HPDE6-E6E7 (cell line): ENCODE measurements around the gene NCAM2.

Source experiments
- DNase-seq: peaks from one replicate; pipeline ENCODE4 v3.0.0; 2011; ENCODE audit warnings: missing footprints; ENCODE audit errors: extremely low spot score

Gene NCAM2

DNA sequence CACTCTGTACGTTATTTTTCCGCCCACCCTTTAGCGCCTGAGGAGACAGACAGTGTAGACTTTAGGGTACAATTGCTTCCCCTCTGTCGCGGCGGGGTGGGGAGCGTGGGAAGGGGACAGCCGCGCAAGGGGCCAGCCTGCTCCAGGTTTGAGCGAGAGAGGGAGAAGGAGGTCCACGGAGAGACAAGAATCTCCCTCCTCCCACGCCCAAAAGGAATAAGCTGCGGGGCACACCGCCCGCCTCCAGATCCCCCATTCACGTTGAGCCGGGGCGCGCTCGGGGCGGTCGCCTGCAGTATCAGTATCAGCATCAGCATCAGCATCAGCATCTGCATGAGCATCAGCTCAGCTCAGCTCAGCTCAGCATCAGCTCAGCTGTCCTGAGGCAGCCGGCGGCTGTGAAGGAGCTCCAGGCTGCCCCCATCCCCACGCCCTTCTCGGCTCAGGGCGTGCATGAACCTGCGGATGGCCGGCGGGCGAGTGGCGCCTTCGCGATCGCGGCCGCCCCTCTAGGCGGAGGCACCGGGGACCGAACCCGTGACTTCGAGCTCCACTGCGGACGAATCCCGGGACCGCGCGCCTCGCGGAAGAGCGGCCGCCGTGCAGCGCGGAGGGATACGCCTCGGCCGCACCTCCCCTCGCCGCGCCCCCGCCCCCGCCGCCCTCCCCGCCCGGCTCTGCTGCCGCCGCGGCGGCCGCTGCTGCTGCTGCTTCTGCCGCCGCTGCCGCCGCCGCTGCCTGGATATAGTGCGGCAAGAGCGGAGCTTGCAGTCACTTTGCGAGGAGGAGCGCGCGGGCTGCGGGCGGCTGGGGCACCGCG, at the start of gene NCAM2:
Gene NCAM2, plus strand, starts transcription at position 774 of the 820 bp plus-strand sequence.
- no peak for DNase-seq

GRCh38 chr21:20949884-20950283, 48.3 kb upstream of the NCAM2 start:
- no peak for DNase-seq

GRCh38 chr21:20965816-20966215, 32.4 kb upstream of the NCAM2 start:
- DNase-seq, result no peak

DNA sequence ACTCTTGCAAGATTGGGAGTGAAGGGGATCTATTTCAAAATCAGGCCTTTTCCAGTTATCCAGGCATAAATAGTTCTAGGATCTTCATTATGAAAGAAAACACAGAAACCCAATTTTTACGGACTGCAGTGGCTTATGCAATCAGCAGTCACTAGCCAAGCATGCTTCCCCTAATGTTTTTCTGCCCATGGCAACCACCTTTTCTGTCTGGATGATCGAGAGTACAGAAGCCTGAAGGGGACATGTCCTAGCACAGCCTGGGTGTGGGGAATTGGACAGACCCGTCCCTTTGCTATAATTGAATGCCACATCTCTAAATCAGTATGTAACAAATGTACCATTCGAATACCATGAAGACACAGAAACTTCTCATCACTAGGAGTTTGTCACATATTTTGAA, 29.8 kb upstream of the NCAM2 start:
- DNase-seq, result no peak

DNA sequence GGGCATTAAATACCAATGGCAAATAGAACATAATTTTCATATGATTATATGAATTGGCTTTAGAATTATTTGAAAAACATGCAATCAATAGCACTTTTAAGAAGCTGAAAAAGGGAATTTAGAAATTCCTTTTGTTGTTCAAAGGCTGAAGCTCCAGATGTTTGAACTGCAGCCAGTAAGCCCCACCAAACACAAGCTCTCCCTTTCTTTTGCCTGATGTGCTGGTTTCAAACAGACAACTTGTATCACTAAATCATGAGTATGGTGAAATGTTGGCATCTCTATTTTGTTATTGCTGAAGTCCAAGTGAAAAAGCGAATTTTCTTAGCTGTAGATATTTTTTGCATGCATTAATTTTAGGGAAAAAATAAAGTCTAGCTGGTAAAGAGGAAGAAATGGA, 27.5 kb upstream of the NCAM2 start:
- DNase-seq, result no peak

GRCh38 chr21:20971296-20971921, 26.8 kb upstream of the NCAM2 start:
- peak; percentile 20 for DNase-seq

GRCh38 chr21:20994790-20995189, 3.4 kb upstream of the NCAM2 start:
- DNase-seq, result no peak

GRCh38 chr21:20996421-20997310, 1.5 kb upstream of the NCAM2 start:
- no peak for DNase-seq

DNA sequence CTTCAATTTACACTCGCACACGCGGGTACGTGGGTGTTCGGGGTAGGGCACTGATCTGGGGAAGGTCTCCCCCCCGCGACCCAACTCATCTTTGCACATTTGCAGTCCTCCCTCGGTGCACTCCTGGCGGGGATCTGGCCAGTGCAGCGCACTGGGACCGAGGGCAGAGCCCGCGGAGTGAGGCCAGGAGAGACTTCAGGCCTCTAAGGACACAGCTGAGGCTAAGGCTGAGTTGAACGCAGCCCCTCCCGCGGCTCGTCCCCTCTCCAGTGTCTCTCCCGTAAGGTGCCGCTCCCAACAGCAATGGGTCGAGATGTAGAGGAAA, 936 bp upstream of the NCAM2 start:
- DNase-seq, result no peak

- DNase-seq, result no peak
These were observed 214 bp downstream of the NCAM2 start for GRCh38 chr21:20998456-20998789.

DNA sequence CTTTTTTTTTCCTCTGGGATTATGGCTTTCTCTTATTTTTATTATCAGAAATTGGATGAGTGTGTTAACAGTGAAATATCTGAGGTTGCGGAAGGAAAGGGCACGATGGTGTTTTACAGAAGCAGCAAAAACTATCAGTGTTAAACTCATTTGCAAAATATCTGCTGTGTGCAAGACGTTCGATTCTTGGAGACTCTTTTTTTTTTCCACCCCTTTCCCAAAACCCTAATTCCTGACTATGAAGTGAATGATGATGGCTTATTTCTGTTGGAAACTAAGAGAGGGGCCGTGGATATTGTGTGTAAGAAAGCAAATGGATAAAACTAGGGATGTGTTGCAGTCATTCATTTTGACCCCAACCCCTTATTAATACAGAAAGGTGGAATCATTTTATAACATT, 677 bp downstream of the NCAM2 start:
- DNase-seq, result no peak

GRCh38 chr21:20999659-21000058, 1.4 kb downstream of the NCAM2 start:
- DNase-seq, result no peak

- DNase-seq, result no peak
These were observed 2.5 kb downstream of the NCAM2 start for GRCh38 chr21:21000591-21001175.

DNA sequence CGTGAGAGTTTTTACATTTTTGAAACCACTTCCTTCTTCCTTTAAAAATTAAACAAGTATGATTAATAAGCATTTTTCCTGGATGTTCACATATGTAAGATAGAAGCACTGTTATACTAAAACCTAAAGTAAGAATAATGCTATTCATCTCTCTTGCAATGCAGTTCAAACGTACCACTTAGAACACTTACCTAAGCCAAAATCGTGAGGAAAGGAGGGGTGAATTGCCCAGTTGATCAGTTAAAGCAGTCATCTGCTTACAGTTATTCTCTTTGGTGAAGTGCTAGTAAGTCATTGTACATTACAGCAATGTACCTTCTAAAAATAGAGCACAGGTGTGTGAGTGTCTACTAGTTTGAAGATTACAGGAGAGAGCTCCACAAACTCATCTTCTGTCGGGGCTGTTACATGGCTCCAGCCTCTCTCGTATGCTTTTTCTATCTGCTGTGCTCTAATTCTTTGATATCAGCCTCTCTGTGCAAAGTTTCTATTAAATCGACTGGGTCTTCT, 3.4 kb downstream of the NCAM2 start:
- DNase-seq, result no peak

DNA sequence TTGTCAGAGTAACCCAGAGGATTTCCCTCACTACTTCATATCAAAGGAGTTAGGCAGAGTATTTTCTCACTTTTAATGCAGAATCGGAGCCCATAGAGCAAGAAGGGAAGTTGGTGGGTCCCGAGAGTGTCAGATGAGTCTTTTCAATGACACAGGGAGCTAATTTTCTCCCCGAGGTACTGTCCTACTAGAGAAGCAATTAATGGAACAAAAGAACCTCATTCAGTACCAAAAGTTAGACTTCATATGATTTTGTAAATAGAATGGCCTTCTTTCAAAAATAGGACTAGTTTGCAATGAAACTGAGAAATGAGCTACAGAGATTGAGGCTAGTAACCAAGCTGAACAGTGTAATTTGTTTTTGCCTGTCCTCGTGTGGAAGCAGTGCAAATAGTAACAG, 3.9 kb downstream of the NCAM2 start:
- DNase-seq, result no peak

GRCh38 chr21:21003701-21004100, 5.5 kb downstream of the NCAM2 start:
- DNase-seq, result no peak

DNA sequence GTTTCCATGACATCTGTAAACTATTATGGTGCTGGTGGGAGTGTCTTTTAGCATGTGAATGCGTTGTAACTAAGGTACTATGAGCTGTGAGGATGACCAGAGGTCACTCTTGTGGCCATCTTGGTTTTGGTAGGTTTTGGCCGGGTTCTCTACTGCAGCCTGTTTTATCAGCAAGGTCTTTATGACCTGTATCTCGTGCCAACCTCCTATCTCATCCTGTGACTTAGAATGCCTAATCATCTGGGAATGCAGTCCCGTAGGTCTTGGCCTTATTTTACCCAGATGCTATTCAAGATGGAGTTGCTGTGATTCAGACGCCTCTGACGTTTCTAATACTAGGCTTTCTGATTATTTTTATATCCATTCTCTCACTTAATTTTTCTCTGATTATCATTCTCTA, 9.4 kb downstream of the NCAM2 start:
- no peak for DNase-seq

GRCh38 chr21:21010228-21010627, 12.0 kb downstream of the NCAM2 start:
- no peak for DNase-seq

DNA sequence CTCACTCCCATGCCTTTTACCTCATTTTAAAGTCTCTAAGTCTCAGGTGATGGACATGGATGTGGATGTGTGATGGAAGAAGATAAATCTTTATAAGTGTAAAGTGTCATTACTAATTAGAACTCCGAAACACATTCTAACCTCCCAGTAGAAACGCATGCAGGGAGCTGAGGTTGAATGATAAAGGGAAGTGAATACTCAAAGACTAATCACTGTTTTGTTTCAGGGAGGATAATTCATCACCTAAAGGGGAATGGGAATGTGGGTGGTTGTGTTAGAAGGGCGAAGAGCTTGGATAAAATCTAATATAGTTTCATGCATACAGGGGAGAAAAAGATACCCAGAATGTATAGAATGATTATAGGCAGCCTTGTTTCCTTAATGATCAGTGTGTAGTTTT, 12.5 kb downstream of the NCAM2 start:
- no peak for DNase-seq

GRCh38 chr21:21018821-21019220, 20.6 kb downstream of the NCAM2 start:
- no peak for DNase-seq

DNA sequence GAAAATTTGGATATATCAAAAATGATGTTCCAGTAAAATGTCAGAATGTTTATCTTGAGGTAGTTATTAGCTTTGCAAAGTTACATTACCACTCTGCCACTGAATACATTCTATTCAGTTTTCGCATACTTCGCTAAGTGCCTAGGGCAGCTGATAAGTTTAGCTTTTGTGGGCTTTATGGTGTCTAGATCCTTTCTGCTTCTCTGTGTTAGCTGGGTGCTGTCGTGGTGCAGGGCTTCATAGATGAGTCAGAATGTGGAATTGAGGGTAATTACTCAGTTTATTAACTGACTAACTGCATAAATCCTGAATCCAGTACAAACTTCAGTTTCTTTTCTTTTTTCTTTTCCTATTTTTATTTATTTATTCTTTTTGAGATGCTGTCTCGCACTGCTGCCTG, 21.5 kb downstream of the NCAM2 start:
- DNase-seq, result no peak

DNA sequence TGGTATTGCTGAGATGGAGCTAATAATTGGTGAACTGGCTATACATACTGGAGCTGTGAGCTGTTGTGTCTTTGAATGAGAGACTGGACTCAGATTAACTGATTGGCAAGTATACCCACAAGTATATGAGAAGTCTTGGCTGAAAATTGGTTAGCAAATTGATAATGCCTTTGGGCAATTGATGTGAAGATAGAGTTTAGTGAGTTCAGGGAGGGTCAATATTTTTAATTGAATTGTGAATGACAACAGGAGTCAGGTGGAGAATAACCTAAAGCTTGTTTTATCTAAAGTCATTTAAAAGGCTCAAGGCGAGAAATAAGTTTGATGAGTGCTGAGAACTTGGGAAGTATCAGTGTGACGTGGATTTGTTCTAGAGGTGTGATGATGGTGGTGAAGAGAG, 27.5 kb downstream of the NCAM2 start:
- no peak for DNase-seq
